Keratinocyte (primary cell): ENCODE results near the gene NOS1. TPM values are rescaled to one million over a fixed set of nuclear protein-coding genes. Genes with fewer than 3 reads are reported as not detected.

ENCODE experiments used
- DNase-seq: peaks from one replicate; pipeline ENCODE4 v3.0.0-alpha.2; 2011; ENCODE audit warnings: low read depth, missing footprints, low spot score
- FAIRE-seq: peaks from 2 replicates; lab custom pipeline; 2011; peaks lifted over from hg19 to GRCh38; lab: Jason Lieb, UNC
- H2AFZ ChIP-seq: 2 replicates; pipeline ENCODE4 v1.6.0; 2012; ENCODE audit warnings: low read length, control low read depth, inconsistent platforms; ENCODE audit not compliant: control insufficient read depth
- H3K27ac ChIP-seq: 2 replicates; pipeline ENCODE4 v1.5.1; 2011; ENCODE audit warnings: low read length; ENCODE audit not compliant: control insufficient read depth, insufficient read depth
- H3K27me3 ChIP-seq: 3 replicates; pipeline ENCODE4 v1.6.0; 2011; ENCODE audit warnings: low read length; ENCODE audit not compliant: control insufficient read depth, insufficient read depth; ENCODE audit errors: extremely low read depth
- H3K36me3 ChIP-seq, 2 experiments: 2 replicates in 1 of 2; 3 replicates in 1 of 2; pipeline ENCODE4 v1.5.1; 2011; ENCODE audit warnings: low read length in 2 of 2, mild to moderate bottlenecking in 1 of 2; ENCODE audit not compliant: control insufficient read depth in 2 of 2, insufficient read depth in 2 of 2; ENCODE audit errors: extremely low read depth in 1 of 2
- H3K4me1 ChIP-seq: 3 replicates; pipeline ENCODE4 v1.5.1; 2011; ENCODE audit warnings: low read length; ENCODE audit not compliant: control insufficient read depth, insufficient read depth; ENCODE audit errors: extremely low read depth
- H3K4me2 ChIP-seq: 3 replicates; pipeline ENCODE4 v1.6.0; 2011; ENCODE audit warnings: low read depth, low read length; ENCODE audit not compliant: control insufficient read depth, insufficient read depth; ENCODE audit errors: extremely low read depth
- H3K4me3 ChIP-seq, 3 experiments: fragments of 200-600 bp in 1 of 3; sonication (generic) in 1 of 3; 2 replicates in 2 of 3; 3 replicates in 1 of 3; pipeline ENCODE4 v1.5.1; 2011 to 2016; ENCODE audit warnings: low read length in 3 of 3, mild to moderate bottlenecking in 3 of 3, control low read depth in 2 of 3, inconsistent platforms in 1 of 3, low read depth in 1 of 3, mixed read lengths in 1 of 3, mixed run types in 1 of 3, moderate library complexity in 1 of 3; ENCODE audit not compliant: control insufficient read depth in 2 of 3, insufficient read depth in 2 of 3; ENCODE audit errors: extremely low read depth in 1 of 3
- H3K79me2 ChIP-seq: 2 replicates; pipeline ENCODE4 v1.6.0; 2012; ENCODE audit warnings: low read length; ENCODE audit not compliant: control insufficient read depth, insufficient read depth
- H3K9ac ChIP-seq: 3 replicates; pipeline ENCODE4 v1.6.0; 2011; ENCODE audit warnings: low read length; ENCODE audit not compliant: control insufficient read depth, insufficient read depth; ENCODE audit errors: extremely low read depth
- H3K9me1 ChIP-seq: 3 replicates; pipeline ENCODE4 v1.6.0; 2011; ENCODE audit warnings: low read length; ENCODE audit not compliant: control insufficient read depth, insufficient read depth; ENCODE audit errors: extremely low read depth
- H3K9me3 ChIP-seq: 2 replicates; pipeline ENCODE4 v1.5.1; 2012; ENCODE audit warnings: low read depth, low read length; ENCODE audit not compliant: control insufficient read depth
- H4K20me1 ChIP-seq: 3 replicates; pipeline ENCODE4 v1.6.0; 2011; ENCODE audit warnings: low read length; ENCODE audit not compliant: control insufficient read depth, insufficient read depth; ENCODE audit errors: extremely low read depth
- CTCF ChIP-seq, 3 experiments: IDR thresholded peaks in 1 of 3; conservative IDR thresholded peaks in 1 of 3; optimal IDR thresholded peaks in 1 of 3; 2 replicates in 2 of 3; 3 replicates in 1 of 3; pipeline versions ENCODE3 to v1.5.1; 2011; ENCODE audit warnings: low read length in 3 of 3, mild to moderate bottlenecking in 3 of 3, moderate library complexity in 2 of 3, control low read depth in 1 of 3, inconsistent platforms in 1 of 3; ENCODE audit not compliant: insufficient read depth in 2 of 3; ENCODE audit errors: extremely low read depth in 1 of 3
- EZH2 ChIP-seq: IDR thresholded peaks from one replicate; pipeline ENCODE4 v1.6.1; 2012; ENCODE audit warnings: inconsistent platforms, mild to moderate bottlenecking, low read length, moderate library complexity
- dilution Hi-C: fragments of 300-500 bp; cut with MboI; formaldehyde crosslinking; loops from one replicate; pipeline ENCODE4 v1.7.0; 2020; ENCODE audit warnings: low sequenced_read_pairs; ENCODE audit not compliant: extremely low pct_ligation_motif_present
- polyA plus RNA-seq, 5 experiments: library from polyadenylated mRNA; depleted of rRNA in 3 of 5; stranded (reverse) in 3 of 5; stranded (forward) in 1 of 5; unstranded in 1 of 5; fragments of >200 nt; gene quantifications; 1 replicate in 1 of 5; 2 replicates in 3 of 5; 3 replicates in 1 of 5; pipeline versions ENCODE4 v1.2.1 to v1.2.3, GENCODE V29; 2011 to 2012; ENCODE audit warnings: missing spikeins in 2 of 5, low read depth in 1 of 5, low replicate concordance in 1 of 5

Gene NOS1
- polyA plus RNA-seq, 1 donor (not counting 4 experiments of a cell fraction or from before 2014, with no cell fraction given) = 5.6 TPM

- DNase-seq (no peak), FAIRE-seq (peak; percentile 53)
- Histone ChIP-seq H3K9me1 (no peaks in the 10 kb centered on the region), H3K9me3 (no peaks in the 10 kb centered on the region), H3K4me3 (no peak overlapping the region), H3K4me2 (no peak overlapping the region), H3K27ac (no peak overlapping the region), H3K4me1 (no peaks in the 10 kb centered on the region), H3K27me3 (no peaks in the 10 kb centered on the region), H2AFZ (no peak overlapping the region), H3K36me3 (peaks cover 9 to 23% of the 10 kb centered on the region in 2 experiments), H3K79me2 (no peaks in the 10 kb centered on the region), H3K9ac (no peak overlapping the region), H4K20me1 (no peaks in the 10 kb centered on the region)
- no peak for TF ChIP-seq EZH2
- no peak for TF ChIP-seq CTCF (optimal IDR thresholded peaks at IDR 0.05 in 1 of 3, IDR thresholded peaks at IDR 0.05 in 1 of 3, conservative IDR thresholded peaks at IDR 0.05 in 1 of 3; ENCODE audit: extremely low read depth in 1 of 3, insufficient read depth in 2 of 3, low read length in 3 of 3)
- dilution Hi-C loops = no loop called here
These were observed 88.3 kb downstream of the NOS1 start for GRCh38 chr12:117273091-117273490.

GRCh38 chr12:117272690-117273089 lies 88.7 kb downstream of the NOS1 start:
- H3K79me2 ChIP-seq = no peaks in the 10 kb centered on the region
- H3K4me3 ChIP-seq = no peak overlapping the region
- TF ChIP-seq EZH2 = no peak
- no peak for TF ChIP-seq CTCF (optimal IDR thresholded peaks at IDR 0.05 in 1 of 3, IDR thresholded peaks at IDR 0.05 in 1 of 3, conservative IDR thresholded peaks at IDR 0.05 in 1 of 3; ENCODE audit: extremely low read depth in 1 of 3, insufficient read depth in 2 of 3, low read length in 3 of 3)
- H3K9me1 ChIP-seq = no peaks in the 10 kb centered on the region
- dilution Hi-C loops = no loop called here
- peaks cover 11 to 19% of the 10 kb centered on the region in 2 experiments for H3K36me3 ChIP-seq
- no peak overlapping the region for H3K9ac ChIP-seq
- DNase-seq (no peak), FAIRE-seq (no peak)
- H4K20me1 ChIP-seq = no peaks in the 10 kb centered on the region
- H2AFZ ChIP-seq = no peak overlapping the region
- no peak overlapping the region for H3K4me2 ChIP-seq
- no peaks in the 10 kb centered on the region for H3K9me3 ChIP-seq
- no peak overlapping the region for H3K27ac ChIP-seq
- no peaks in the 10 kb centered on the region for H3K27me3 ChIP-seq
- H3K4me1 ChIP-seq = no peaks in the 10 kb centered on the region
